22Rv1 (cell line): Measurements from ENCODE around the gene QSOX2.
A peak's percentile ranks its signal among the peaks of the same experiment; 100 is the strongest.

Experiments
- CTCF ChIP-seq: fragments of 450-650 bp; IDR thresholded peaks from 2 replicates; pipeline ENCODE4 v1.5.1; 2017; ENCODE audit warnings: mild to moderate bottlenecking
- ZFX ChIP-seq: fragments of 450-650 bp; IDR thresholded peaks from 2 replicates; pipeline ENCODE4 v1.6.1; 2017; ENCODE audit warnings: antibody characterized with exemption, borderline replicate concordance

DNA sequence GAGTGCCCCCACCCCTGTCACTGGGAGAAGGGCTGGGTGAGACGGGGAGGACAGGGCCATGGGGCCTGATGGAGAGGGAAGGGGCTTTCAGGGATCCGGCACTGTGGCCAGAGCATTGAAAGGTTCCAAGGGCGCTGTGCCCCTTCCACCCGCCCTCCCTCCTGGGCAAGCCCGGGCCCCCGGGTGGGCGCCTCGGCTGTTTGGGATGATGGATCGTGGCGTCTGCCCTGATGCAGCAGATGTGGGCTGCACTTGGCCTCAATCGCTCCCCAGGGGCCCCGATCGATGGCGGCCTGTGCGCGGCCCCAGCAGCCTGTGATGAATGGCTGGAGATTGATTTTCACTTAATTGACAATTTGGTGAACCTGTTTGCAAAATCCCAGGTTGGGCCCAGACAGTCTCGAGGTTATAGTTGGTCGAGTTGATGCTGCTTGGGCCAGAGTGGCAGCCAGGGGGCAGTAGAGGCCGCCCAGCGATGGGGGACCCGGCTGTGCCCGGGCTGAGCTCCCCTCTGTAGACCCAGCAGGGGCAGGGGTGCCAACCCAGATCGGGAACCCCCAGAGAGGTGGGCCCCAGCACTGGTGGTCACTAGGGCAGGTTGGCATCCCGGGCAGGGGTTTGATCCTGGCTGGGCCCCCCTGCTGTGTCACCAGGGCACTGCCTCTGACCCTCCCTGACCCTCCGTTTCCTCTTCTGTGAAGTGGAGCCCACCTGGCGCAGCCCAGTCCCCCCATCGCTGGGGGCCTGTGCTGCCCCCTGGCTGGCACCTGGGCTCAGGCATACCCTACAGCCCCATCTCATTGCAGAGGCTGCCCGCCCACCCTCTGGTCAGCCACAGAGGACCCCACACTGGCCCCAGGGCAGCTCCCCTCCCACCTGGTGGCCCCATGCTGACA, 75.4 kb downstream of the QSOX2 start:
- peak; percentile 89 for TF ChIP-seq CTCF
- TF ChIP-seq ZFX = no peak
